ENCODE results near the gene OPN4.

OPN4 gene

DNA sequence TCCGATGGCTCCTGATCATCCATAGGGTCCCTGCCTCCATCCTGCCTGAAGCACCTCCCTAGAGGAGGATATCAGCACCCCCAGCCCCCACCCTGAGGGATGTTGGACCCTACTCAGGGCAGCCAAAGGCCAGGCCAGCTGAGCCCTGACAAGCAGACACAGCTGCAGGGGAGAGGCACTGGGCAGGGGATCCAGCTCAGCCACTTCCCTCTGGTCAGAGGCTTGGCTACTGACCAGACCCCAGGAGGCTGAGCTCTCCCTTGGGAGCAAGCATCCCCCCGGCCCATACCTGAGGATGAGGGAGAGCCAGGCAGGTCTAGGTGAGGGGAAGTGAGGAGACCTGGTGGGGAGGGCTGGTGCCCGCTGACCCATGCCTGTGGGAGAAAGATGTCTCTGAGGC is 20.6 kb downstream of the OPN4 start:
- Histone ChIP-seq H3K36me3 (replicated peaks) (no peaks in the 10 kb centered on the region), H3K4me3 (ENCODE audit: low read depth, low read length) (no peak overlapping the region), H3K27ac (no peak overlapping the region), H3K27me3 (replicated peaks) (no peaks in the 10 kb centered on the region)
- TF ChIP-seq, protein P1, sequence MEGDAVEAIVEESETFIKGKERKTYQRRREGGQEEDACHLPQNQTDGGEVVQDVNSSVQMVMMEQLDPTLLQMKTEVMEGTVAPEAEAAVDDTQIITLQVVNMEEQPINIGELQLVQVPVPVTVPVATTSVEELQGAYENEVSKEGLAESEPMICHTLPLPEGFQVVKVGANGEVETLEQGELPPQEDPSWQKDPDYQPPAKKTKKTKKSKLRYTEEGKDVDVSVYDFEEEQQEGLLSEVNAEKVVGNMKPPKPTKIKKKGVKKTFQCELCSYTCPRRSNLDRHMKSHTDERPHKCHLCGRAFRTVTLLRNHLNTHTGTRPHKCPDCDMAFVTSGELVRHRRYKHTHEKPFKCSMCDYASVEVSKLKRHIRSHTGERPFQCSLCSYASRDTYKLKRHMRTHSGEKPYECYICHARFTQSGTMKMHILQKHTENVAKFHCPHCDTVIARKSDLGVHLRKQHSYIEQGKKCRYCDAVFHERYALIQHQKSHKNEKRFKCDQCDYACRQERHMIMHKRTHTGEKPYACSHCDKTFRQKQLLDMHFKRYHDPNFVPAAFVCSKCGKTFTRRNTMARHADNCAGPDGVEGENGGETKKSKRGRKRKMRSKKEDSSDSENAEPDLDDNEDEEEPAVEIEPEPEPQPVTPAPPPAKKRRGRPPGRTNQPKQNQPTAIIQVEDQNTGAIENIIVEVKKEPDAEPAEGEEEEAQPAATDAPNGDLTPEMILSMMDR (IDR thresholded peaks at IDR 0.05; ENCODE audit: low read depth, low read length, missing control alignments), result no peak
- no peak for DNase-seq
- in situ Hi-C loops (cut with HindIII; ENCODE audit: low pct_ligation_motif_present, low sequenced_read_pairs), result no loop called here

DNA sequence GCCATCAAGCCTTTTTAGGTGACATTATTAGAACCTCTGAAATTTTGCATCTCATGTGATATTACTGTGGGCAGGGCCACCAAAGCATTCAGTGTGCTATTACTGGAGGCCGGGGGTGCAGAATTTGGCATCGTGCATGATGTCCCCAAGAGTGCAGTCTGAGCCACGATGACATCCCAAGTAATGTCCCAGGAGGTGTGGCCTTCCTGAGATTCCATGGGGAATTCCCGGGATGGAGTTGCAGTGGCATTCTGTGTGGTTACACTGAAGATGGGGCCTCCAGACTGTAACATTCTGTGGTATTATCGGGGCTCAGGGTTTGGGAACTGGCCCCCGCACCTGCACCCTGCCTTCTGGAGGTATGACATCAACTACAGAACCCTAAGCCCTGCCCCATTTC is 23.0 kb downstream of the OPN4 start:
- in situ Hi-C loops (cut with HindIII; ENCODE audit: low pct_ligation_motif_present, low sequenced_read_pairs), result no loop called here
- no peak overlapping the region for H3K4me3 ChIP-seq (ENCODE audit: low read depth, low read length)
- no peak for DNase-seq

DNA sequence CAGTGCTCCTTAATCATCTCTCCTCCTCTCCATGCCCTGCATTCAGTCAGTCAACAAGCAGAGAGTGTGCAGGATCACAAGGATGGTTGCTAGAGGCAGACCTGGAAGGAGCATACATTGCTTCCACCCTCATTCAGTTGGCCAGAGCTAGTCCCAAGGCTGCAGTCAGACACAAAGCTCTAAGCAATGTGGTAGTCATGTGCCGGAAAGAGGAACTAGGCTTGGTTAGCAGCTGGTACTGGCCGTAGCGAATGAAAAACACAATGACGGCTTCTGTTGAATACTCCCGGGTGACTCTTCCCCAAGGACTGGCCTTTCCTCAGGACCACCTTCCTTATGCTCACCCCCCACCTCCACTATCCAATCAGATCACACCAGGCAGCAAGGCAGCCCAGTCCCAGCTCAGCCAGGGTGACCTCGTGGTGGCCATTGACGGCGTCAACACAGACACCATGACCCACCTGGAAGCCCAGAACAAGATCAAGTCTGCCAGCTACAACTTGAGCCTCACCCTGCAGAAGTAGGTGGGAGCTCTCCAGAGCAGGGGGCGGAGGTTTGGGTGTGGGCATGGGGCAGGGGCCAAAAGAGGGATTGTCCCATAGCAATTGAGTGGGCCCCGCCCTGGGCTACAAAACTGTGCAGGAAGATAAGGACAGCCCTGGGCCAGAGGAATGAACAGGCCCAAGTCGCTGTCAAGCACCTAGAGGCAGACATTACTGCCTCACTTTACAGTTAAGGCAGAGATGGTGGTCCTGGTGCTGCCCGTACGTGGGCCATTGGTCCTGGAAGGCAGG is 24.8 kb downstream of the OPN4 start:
- Histone ChIP-seq H3K36me3 (replicated peaks) (no peaks in the 10 kb centered on the region), H3K4me3 (ENCODE audit: low read depth, low read length) (no peak overlapping the region), H3K27me3 (replicated peaks) (peaks cover 4% of the 10 kb centered on the region), H3K27ac (no peak overlapping the region)
- in situ Hi-C loops (cut with HindIII; ENCODE audit: low pct_ligation_motif_present, low sequenced_read_pairs), result no loop called here
- TF ChIP-seq, protein P1 (IDR thresholded peaks at IDR 0.05; ENCODE audit: low read depth, low read length, missing control alignments), result no peak
- DNase-seq, result no peak

More for the DNA sequence above, 23.0 kb downstream of the OPN4 start:
- H3K27ac ChIP-seq, result no peak overlapping the region
- no peaks in the 10 kb centered on the region for H3K27me3 ChIP-seq (replicated peaks)
- TF ChIP-seq, protein P1 (IDR thresholded peaks at IDR 0.05; ENCODE audit: low read depth, low read length, missing control alignments), result no peak
- no peaks in the 10 kb centered on the region for H3K36me3 ChIP-seq (replicated peaks)

DNA sequence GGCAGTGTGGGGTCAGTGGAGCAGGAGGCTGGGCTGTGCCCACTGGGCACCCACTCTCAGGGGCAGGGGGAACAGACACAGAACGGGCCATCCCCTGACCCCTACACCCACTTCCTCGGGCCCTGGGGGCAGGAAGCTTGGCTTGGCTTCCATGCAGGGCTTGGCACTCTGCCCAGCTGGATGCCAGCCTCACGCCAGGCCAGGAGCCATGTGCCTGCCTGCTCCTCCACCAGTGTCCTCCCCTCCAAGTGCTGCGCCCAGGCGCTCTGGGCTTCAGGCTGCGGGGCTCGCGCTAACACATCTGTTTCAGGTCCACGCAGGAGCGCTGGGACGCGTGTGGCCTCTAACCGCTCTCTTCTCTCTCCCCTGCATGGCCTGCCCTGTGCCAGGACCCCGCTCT is 26.7 kb downstream of the OPN4 start:
- Histone ChIP-seq H3K36me3 (replicated peaks) (no peaks in the 10 kb centered on the region), H3K27me3 (replicated peaks) (peaks cover 16% of the 10 kb centered on the region), H3K4me3 (ENCODE audit: low read depth, low read length) (no peak overlapping the region), H3K27ac (no peak overlapping the region)
- in situ Hi-C loops (cut with HindIII; ENCODE audit: low pct_ligation_motif_present, low sequenced_read_pairs), result no loop called here
- no peak for DNase-seq
- TF ChIP-seq, protein P1 (IDR thresholded peaks at IDR 0.05; ENCODE audit: low read depth, low read length, missing control alignments), result no peak

DNA sequence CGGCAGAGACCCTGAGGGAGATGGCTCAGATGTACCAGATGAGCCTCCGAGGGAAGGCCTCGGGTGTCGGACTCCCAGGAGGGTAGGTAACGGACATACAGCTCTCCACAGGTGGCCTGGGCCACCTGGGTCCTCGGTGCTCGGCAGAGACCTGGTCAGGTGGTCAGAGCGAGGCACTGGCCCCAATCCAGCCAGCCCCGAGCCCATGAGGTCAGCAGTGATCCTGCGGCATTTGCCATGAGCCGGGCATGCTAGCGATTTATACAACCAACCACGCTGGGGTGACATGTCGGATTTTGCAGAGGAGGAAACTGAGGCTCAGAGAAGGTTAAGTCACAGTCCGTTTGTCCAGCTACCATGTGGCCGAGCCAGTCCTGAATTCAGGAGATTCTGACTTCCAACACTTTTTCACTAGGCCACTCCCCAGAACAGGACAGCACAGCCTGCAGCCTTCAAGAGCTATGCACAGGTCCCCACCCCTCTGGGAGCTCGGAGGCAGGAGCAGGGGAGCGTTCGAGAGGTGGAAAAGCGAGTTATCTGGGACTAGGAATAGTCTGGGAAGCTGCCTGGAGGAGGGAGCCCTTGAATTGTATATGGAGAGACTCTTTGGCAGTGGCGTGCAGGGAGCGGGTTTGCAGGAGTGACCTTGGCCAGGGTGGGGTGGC is 27.5 kb downstream of the OPN4 start:
- DNase-seq, result no peak
- TF ChIP-seq, protein P1 (IDR thresholded peaks at IDR 0.05; ENCODE audit: low read depth, low read length, missing control alignments), result no peak
- Histone ChIP-seq H3K27ac (no peak overlapping the region), H3K4me3 (ENCODE audit: low read depth, low read length) (no peak overlapping the region), H3K36me3 (replicated peaks) (no peaks in the 10 kb centered on the region), H3K27me3 (replicated peaks) (peaks cover 16% of the 10 kb centered on the region)
- in situ Hi-C loops (cut with HindIII; ENCODE audit: low pct_ligation_motif_present, low sequenced_read_pairs), result no loop called here
